ENCODE data around the gene OPA3.

OPA3 gene

DNA sequence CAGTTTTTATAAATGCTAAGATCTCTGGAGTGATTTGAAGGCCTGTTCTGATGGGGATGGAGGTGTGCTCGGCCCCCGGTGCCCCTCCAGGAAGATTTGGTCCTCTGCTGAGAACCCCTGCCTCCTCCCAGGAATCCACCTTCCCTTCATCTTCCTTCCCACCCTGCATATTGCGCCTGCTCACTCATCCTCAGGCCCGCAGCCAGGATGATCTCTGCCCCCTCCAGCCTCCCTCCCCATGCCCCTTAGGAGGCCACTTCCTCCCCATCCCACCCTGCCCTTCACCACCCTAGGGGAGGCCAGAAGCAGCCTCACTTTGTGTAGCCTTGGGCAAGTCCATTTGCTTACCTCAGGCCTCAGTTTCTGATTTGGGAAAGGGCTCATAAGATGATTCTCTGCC, 57.6 kb downstream of the OPA3 start:
- Histone ChIP-seq H3K36me3 (ENCODE audit: control insufficient read depth, insufficient read depth, low read length) (peaks cover 9% of the 10 kb centered on the region), H3K4me2 (ENCODE audit: low read length) (no peak overlapping the region), H2BK120ac (ENCODE audit: low read depth, low read length) (no peak overlapping the region), H3K27ac (ENCODE audit: low read depth, low read length) (no peak overlapping the region), H3K56ac (ENCODE audit: low read length) (no peak overlapping the region), H3K79me2 (ENCODE audit: control insufficient read depth, insufficient read depth, low read length) (no peaks in the 10 kb centered on the region), H4K5ac (ENCODE audit: low read length) (no peak overlapping the region), H3K4ac (ENCODE audit: low read depth, low read length) (no peak overlapping the region), H2AK5ac (ENCODE audit: low read length) (no peak overlapping the region), H3K4me1 (ENCODE audit: control insufficient read depth, low read depth, low read length) (peaks cover 4% of the 10 kb centered on the region), H2BK5ac (ENCODE audit: low read length) (no peak overlapping the region), H4K8ac (ENCODE audit: low read depth, low read length) (no peak overlapping the region), H3K27me3 (ENCODE audit: insufficient read depth, low read length, poor library complexity) (no peaks in the 10 kb centered on the region), H3K18ac (ENCODE audit: low read length) (no peak overlapping the region), H3K79me1 (ENCODE audit: low read length) (no peaks in the 10 kb centered on the region), H2BK15ac (replicated peaks; ENCODE audit: low read depth) (no peak overlapping the region), H3K9ac (ENCODE audit: low read length) (no peak overlapping the region), H3K23ac (ENCODE audit: low read length) (no peak overlapping the region), H3K4me3 (ENCODE audit: low read length) (no peak overlapping the region)
- DNase-seq = no peak
- WGBS (ENCODE audit: extremely low coverage, insufficient coverage, low lambda C conversion rate) = no CpG with 5 or more reads among the region's 4 CpGs

DNA sequence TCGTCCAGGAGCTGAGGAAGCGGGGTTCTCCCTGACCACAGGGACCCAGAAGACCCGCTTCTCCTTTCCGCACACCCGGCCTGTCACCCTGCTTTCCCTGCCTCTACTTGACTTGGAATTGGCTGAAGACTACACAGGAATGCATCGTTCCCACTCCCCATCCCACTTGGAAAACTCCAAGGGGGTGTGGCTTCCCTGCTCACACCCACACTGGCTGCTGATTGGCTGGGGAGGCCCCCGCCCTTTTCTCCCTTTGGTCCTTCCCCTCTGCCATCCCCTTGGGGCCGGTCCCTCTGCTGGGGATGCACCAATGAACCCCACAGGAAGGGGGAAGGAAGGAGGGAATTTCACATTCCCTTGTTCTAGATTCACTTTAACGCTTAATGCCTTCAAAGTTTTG, 58.5 kb downstream of the OPA3 start:
- Histone ChIP-seq H2BK120ac (ENCODE audit: low read depth, low read length) (no peak overlapping the region), H3K27me3 (ENCODE audit: insufficient read depth, low read length, poor library complexity) (no peaks in the 10 kb centered on the region), H4K8ac (ENCODE audit: low read depth, low read length) (no peak overlapping the region), H3K18ac (ENCODE audit: low read length) (no peak overlapping the region), H3K4me2 (ENCODE audit: low read length) (no peak overlapping the region), H3K79me2 (ENCODE audit: control insufficient read depth, insufficient read depth, low read length) (no peaks in the 10 kb centered on the region), H2AK5ac (ENCODE audit: low read length) (no peak overlapping the region), H4K5ac (ENCODE audit: low read length) (no peak overlapping the region), H3K56ac (ENCODE audit: low read length) (no peak overlapping the region), H3K4me3 (ENCODE audit: low read length) (no peak overlapping the region), H3K27ac (ENCODE audit: low read depth, low read length) (no peak overlapping the region), H3K23ac (ENCODE audit: low read length) (no peak overlapping the region), H2BK15ac (replicated peaks; ENCODE audit: low read depth) (no peak overlapping the region), H3K4ac (ENCODE audit: low read depth, low read length) (no peak overlapping the region), H3K36me3 (ENCODE audit: control insufficient read depth, insufficient read depth, low read length) (peaks cover 9% of the 10 kb centered on the region), H2BK5ac (ENCODE audit: low read length) (no peak overlapping the region), H3K79me1 (ENCODE audit: low read length) (no peaks in the 10 kb centered on the region), H3K4me1 (ENCODE audit: control insufficient read depth, low read depth, low read length) (peaks cover 4% of the 10 kb centered on the region), H3K9ac (ENCODE audit: low read length) (no peak overlapping the region)
- WGBS (ENCODE audit: extremely low coverage, insufficient coverage, low lambda C conversion rate) = no CpG with 5 or more reads among the region's 9 CpGs
- DNase-seq = peak; percentile 92

DNA sequence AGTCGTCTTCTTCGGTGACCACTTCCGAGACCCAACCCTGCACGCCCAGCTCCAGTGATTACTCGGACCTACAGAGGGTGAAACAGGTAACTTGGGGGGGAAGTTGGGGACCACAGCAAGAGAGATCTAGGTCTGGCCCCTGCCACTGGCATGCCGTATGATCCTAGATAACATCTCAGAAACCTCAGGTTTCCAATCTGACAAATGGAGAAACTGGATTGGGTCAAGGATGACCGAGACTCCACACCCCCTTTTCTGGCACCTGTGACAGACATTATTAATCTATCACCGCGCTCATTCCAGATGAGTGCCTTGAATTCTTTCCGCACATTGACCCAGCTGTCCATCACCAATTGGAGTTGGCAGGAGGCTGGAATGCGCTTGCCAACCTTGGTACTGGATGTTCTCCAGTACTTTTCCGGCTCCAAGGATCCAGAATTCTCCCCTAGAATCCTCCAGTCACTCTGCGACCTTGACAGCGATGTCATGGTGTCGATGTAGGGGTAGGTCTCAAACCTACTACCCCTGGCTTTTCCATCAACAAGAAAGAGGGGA, 60.0 kb downstream of the OPA3 start:
- no peak overlapping the region for H3K4me2 ChIP-seq (ENCODE audit: low read length)
- WGBS (ENCODE audit: extremely low coverage, insufficient coverage, low lambda C conversion rate) = no CpG with 5 or more reads among the region's 15 CpGs
- H3K9ac ChIP-seq (ENCODE audit: low read length) = no peak overlapping the region
- H2BK5ac ChIP-seq (ENCODE audit: low read length) = no peak overlapping the region
- H4K8ac ChIP-seq (ENCODE audit: low read depth, low read length) = no peak overlapping the region
- no peak overlapping the region for H2AK5ac ChIP-seq (ENCODE audit: low read length)
- DNase-seq = no peak
- no peak overlapping the region for H3K4me3 ChIP-seq (ENCODE audit: low read length)
- H3K79me2 ChIP-seq (ENCODE audit: control insufficient read depth, insufficient read depth, low read length) = no peaks in the 10 kb centered on the region
- H3K4me1 ChIP-seq (ENCODE audit: control insufficient read depth, low read depth, low read length) = peaks cover 4% of the 10 kb centered on the region
- H3K56ac ChIP-seq (ENCODE audit: low read length) = no peak overlapping the region
- H3K27me3 ChIP-seq (ENCODE audit: insufficient read depth, low read length, poor library complexity) = no peaks in the 10 kb centered on the region
- no peak overlapping the region for H3K23ac ChIP-seq (ENCODE audit: low read length)
- no peak overlapping the region for H3K4ac ChIP-seq (ENCODE audit: low read depth, low read length)
- no peak overlapping the region for H3K18ac ChIP-seq (ENCODE audit: low read length)
- H3K27ac ChIP-seq (ENCODE audit: low read depth, low read length) = no peak overlapping the region
- no peak overlapping the region for H2BK120ac ChIP-seq (ENCODE audit: low read depth, low read length)
- peaks cover 1% of the 10 kb centered on the region for H3K79me1 ChIP-seq (ENCODE audit: low read length)
- H3K36me3 ChIP-seq (ENCODE audit: control insufficient read depth, insufficient read depth, low read length) = peaks cover 12% of the 10 kb centered on the region
- H2BK15ac ChIP-seq (replicated peaks; ENCODE audit: low read depth) = no peak overlapping the region
- H4K5ac ChIP-seq (ENCODE audit: low read length) = no peak overlapping the region

- Histone ChIP-seq H3K4me2 (ENCODE audit: low read length) (no peak overlapping the region), H3K18ac (ENCODE audit: low read length) (no peak overlapping the region), H2AK5ac (ENCODE audit: low read length) (no peak overlapping the region), H3K23ac (ENCODE audit: low read length) (no peak overlapping the region), H2BK5ac (ENCODE audit: low read length) (no peak overlapping the region), H2BK120ac (ENCODE audit: low read depth, low read length) (no peak overlapping the region), H3K79me2 (ENCODE audit: control insufficient read depth, insufficient read depth, low read length) (no peaks in the 10 kb centered on the region), H3K79me1 (ENCODE audit: low read length) (peaks cover 1% of the 10 kb centered on the region), H3K27me3 (ENCODE audit: insufficient read depth, low read length, poor library complexity) (no peaks in the 10 kb centered on the region), H4K5ac (ENCODE audit: low read length) (no peak overlapping the region), H2BK15ac (replicated peaks; ENCODE audit: low read depth) (no peak overlapping the region), H4K8ac (ENCODE audit: low read depth, low read length) (no peak overlapping the region), H3K36me3 (ENCODE audit: control insufficient read depth, insufficient read depth, low read length) (peaks cover 12% of the 10 kb centered on the region), H3K4me1 (ENCODE audit: control insufficient read depth, low read depth, low read length) (peaks cover 4% of the 10 kb centered on the region), H3K4ac (ENCODE audit: low read depth, low read length) (no peak overlapping the region), H3K56ac (ENCODE audit: low read length) (no peak overlapping the region), H3K27ac (ENCODE audit: low read depth, low read length) (no peak overlapping the region), H3K4me3 (ENCODE audit: low read length) (no peak overlapping the region), H3K9ac (ENCODE audit: low read length) (no peak overlapping the region)
- no CpG with 5 or more reads among the region's 9 CpGs for WGBS (ENCODE audit: extremely low coverage, insufficient coverage, low lambda C conversion rate)
- peak; percentile 93 for DNase-seq
Observed at GRCh38 chr19:45523642-45524256, 60.9 kb downstream of the OPA3 start.

GRCh38 chr19:45522010-45522941, 62.3 kb downstream of the OPA3 start:
- Histone ChIP-seq H3K4ac (ENCODE audit: low read depth, low read length) (no peak overlapping the region), H3K4me1 (ENCODE audit: control insufficient read depth, low read depth, low read length) (no peaks in the 10 kb centered on the region), H2AK5ac (ENCODE audit: low read length) (no peak overlapping the region), H3K27ac (ENCODE audit: low read depth, low read length) (no peak overlapping the region), H2BK120ac (ENCODE audit: low read depth, low read length) (no peak overlapping the region), H4K5ac (ENCODE audit: low read length) (no peak overlapping the region), H3K27me3 (ENCODE audit: insufficient read depth, low read length, poor library complexity) (no peaks in the 10 kb centered on the region), H3K18ac (ENCODE audit: low read length) (no peak overlapping the region), H3K79me2 (ENCODE audit: control insufficient read depth, insufficient read depth, low read length) (no peaks in the 10 kb centered on the region), H3K79me1 (ENCODE audit: low read length) (peaks cover 2% of the 10 kb centered on the region), H3K56ac (ENCODE audit: low read length) (no peak overlapping the region), H3K36me3 (ENCODE audit: control insufficient read depth, insufficient read depth, low read length) (peaks cover 19% of the 10 kb centered on the region), H3K9ac (ENCODE audit: low read length) (no peak overlapping the region), H3K4me2 (ENCODE audit: low read length) (no peak overlapping the region), H2BK5ac (ENCODE audit: low read length) (no peak overlapping the region), H3K23ac (ENCODE audit: low read length) (no peak overlapping the region), H2BK15ac (replicated peaks; ENCODE audit: low read depth) (no peak overlapping the region), H3K4me3 (ENCODE audit: low read length) (no peak overlapping the region), H4K8ac (ENCODE audit: low read depth, low read length) (no peak overlapping the region)
- WGBS (ENCODE audit: extremely low coverage, insufficient coverage, low lambda C conversion rate) = no CpG with 5 or more reads among the region's 24 CpGs
- no peak for DNase-seq
